HG03196 (cell line): ENCODE measurements around the gene ABHD16A.

Experiments used
- ATAC-seq: cut with Tn5 transposase; IDR thresholded peaks from one replicate; pipeline ENCODE4 v1.9.1; 2021; ENCODE audit not compliant: unreplicated experiment

Gene ABHD16A

GRCh38 chr6:31690231-31691077, 12.7 kb downstream of the ABHD16A start:
- no peak for ATAC-seq

GRCh38 chr6:31689249-31690110, 13.6 kb downstream of the ABHD16A start:
- no peak for ATAC-seq

GRCh38 chr6:31687860-31688693, 15.0 kb downstream of the ABHD16A start:
- no peak for ATAC-seq

- no peak for ATAC-seq
Observed at GRCh38 chr6:31687321-31687720, 15.8 kb downstream of the ABHD16A start.

GRCh38 chr6:31686483-31686882, 16.6 kb downstream of the ABHD16A start:
- ATAC-seq = no peak

GRCh38 chr6:31683591-31683990, 19.5 kb downstream of the ABHD16A start:
- no peak for ATAC-seq

GRCh38 chr6:31681135-31681671, 21.9 kb downstream of the ABHD16A start:
- ATAC-seq = no peak

GRCh38 chr6:31680226-31681134, 22.6 kb downstream of the ABHD16A start, which contains the start of gene LY6G5C:
TSS of gene LY6G5C (minus strand) at chr6:31681067. CDS start at chr6:31680373, 694 bp downstream.
- no peak for ATAC-seq

- no peak for ATAC-seq
Observed at GRCh38 chr6:31677955-31678354, 25.2 kb downstream of the ABHD16A start.

GRCh38 chr6:31676904-31677303, 26.2 kb downstream of the ABHD16A start:
- ATAC-seq = no peak

GRCh38 chr6:31676322-31676903, 26.7 kb downstream of the ABHD16A start:
- ATAC-seq = no peak

GRCh38 chr6:31669676-31670075, 33.4 kb downstream of the ABHD16A start, which contains the start of gene LY6G5B:
TSS of gene LY6G5B (plus strand) at chr6:31669976. CDS start at chr6:31670951, 975 bp downstream.
- ATAC-seq = no peak

GRCh38 chr6:31666337-31666965, 36.7 kb downstream of the ABHD16A start:
- ATAC-seq = no peak

- ATAC-seq = peak; percentile 78
Observed at GRCh38 chr6:31665501-31666336, 37.4 kb downstream of the ABHD16A start, which contains the start of gene CSNK2B. TSS of gene CSNK2B (plus strand) at chr6:31666080. CDS start at chr6:31666832, 752 bp downstream.

GRCh38 chr6:31664790-31665500, 38.2 kb downstream of the ABHD16A start, which contains the start of gene GPANK1:
TSS of gene GPANK1 (minus strand) at chr6:31664997. CDS start at chr6:31664478, 519 bp downstream.
- peak; percentile 33 for ATAC-seq

GRCh38 chr6:31663961-31664789, 38.9 kb downstream of the ABHD16A start:
- ATAC-seq = no peak
